Duodenal mucosa (tissue), 2 donors: ENCODE data around the gene AKIP1.
"Not testable (repeated sequence)": the region's sequence is repeated elsewhere in the genome, so short reads cannot be mapped to it uniquely, and the experiment has no call there.

Experiments used
- H3K27ac ChIP-seq: one replicate; pipeline ENCODE4 v1.7.0; 2013; ENCODE audit warnings: low read depth, low read length
- H3K27me3 ChIP-seq, 2 donors: one replicate each; pipeline ENCODE4 v1.7.0; 2013; ENCODE audit warnings: low read length in 2 of 2, control low read depth in 1 of 2; ENCODE audit not compliant: insufficient read depth in 2 of 2, control insufficient read depth in 1 of 2
- H3K36me3 ChIP-seq, 2 donors: one replicate each; pipeline ENCODE4 v1.7.0; 2013; ENCODE audit warnings: low read length in 2 of 2, control low read depth in 1 of 2; ENCODE audit not compliant: insufficient read depth in 2 of 2, control insufficient read depth in 1 of 2
- H3K4me1 ChIP-seq, 2 donors: one replicate each; pipeline ENCODE4 v1.7.0; 2013; ENCODE audit warnings: low read length in 2 of 2, control low read depth in 1 of 2; ENCODE audit not compliant: insufficient read depth in 2 of 2, control insufficient read depth in 1 of 2
- H3K4me3 ChIP-seq, 2 donors: one replicate each; pipeline ENCODE4 v1.7.0; 2013; ENCODE audit warnings: low read length in 2 of 2, low read depth in 1 of 2
- H3K9ac ChIP-seq, 2 donors: one replicate each; pipeline ENCODE4 v1.7.0; 2013; ENCODE audit warnings: low read length in 2 of 2, low read depth in 1 of 2
- H3K9me3 ChIP-seq, 2 donors: one replicate each; pipeline ENCODE4 v1.7.0; 2013; ENCODE audit warnings: low read length in 2 of 2, control low read depth in 1 of 2; ENCODE audit not compliant: control insufficient read depth in 1 of 2

AKIP1 gene

DNA sequence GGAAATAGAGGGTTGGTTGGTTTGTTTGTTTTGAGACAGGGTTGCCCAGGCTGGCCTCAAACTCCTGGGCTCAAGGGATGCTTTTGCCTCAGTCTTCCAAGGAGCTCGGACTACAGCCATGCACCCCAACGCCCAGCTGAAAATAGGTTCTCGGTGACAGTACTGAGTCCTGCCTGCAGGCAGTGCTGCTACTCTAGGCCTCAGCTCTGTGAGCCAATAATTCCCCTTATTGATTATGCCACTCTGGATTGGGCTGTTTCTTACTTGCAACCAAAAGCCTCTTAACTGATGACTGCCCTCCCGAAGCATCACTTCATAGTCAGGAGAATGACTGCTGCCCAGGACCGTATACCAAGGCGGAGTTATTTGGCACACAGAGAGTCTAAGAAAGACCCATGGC lies 22.9 kb downstream of the AKIP1 start:
- no peak overlapping the region for H3K27ac ChIP-seq
- H3K36me3 ChIP-seq = no peaks in the 10 kb centered on the region
- no peaks in the 10 kb centered on the region for H3K4me1 ChIP-seq
- no peak overlapping the region for H3K9ac ChIP-seq
- H3K9me3 ChIP-seq = no peaks in the 10 kb centered on the region
- H3K27me3 ChIP-seq = no peaks in the 10 kb centered on the region
- H3K4me3 ChIP-seq = no peak overlapping the region

- no peaks in the 10 kb centered on the region for H3K36me3 ChIP-seq
- no peaks in the 10 kb centered on the region for H3K4me1 ChIP-seq
- H3K9me3 ChIP-seq = no peaks in the 10 kb centered on the region
- no peak overlapping the region for H3K4me3 ChIP-seq
- no peak overlapping the region for H3K9ac ChIP-seq
- no peak overlapping the region for H3K27ac ChIP-seq
- H3K27me3 ChIP-seq = no peaks in the 10 kb centered on the region
These were observed 23.9 kb downstream of the AKIP1 start for GRCh38 chr11:8934742-8935488.

DNA sequence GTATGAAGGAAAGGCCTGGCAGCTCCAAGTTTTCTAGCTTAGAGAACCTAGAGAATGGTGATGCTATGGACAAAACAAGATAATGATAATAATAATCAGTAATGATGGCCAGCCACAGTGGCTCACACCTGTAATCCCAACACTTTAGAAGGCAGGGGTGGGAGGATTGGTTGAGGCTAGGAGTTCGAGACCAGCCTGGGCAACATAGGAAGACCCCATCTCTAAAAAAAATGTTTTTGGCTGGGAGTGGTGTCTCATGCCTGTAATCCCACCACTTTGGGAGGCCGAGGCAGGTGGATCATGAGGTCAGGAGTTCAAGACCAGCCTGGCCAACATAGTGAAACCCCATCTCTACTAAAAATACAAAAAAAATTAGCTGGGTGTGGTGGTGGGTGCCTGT lies 24.8 kb downstream of the AKIP1 start:
- H3K36me3 ChIP-seq, H3K27me3 ChIP-seq, H3K27ac ChIP-seq, H3K4me3 ChIP-seq, H3K9me3 ChIP-seq, H3K9ac ChIP-seq, H3K4me1 ChIP-seq: not testable (repeated sequence)

- H3K9ac ChIP-seq = no peak overlapping the region
- no peaks in the 10 kb centered on the region for H3K27me3 ChIP-seq
- H3K36me3 ChIP-seq = no peaks in the 10 kb centered on the region
- no peaks in the 10 kb centered on the region for H3K4me1 ChIP-seq
- no peaks in the 10 kb centered on the region for H3K9me3 ChIP-seq
- no peak overlapping the region for H3K4me3 ChIP-seq
- no peak overlapping the region for H3K27ac ChIP-seq
These were observed 26.2 kb downstream of the AKIP1 start for GRCh38 chr11:8937159-8937558.

DNA sequence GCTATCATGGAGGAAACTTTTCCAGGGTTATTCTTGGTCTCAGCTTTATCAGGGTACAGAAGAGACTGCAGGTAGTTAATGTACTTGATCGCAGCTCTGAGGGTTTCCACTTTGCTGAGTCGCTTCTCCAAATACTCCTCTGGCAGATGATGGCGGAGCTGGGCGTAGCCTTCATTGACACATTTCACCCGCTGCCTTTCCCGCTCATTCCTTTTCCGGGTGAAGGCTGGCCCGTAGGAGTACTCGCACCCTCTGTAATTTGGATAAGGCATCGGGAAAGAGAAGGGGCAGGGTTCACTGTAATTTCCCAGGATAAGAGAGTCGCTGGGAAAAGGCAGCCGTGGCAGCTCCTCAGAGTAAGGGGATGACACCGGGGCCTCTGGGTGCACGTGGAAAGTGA lies 26.7 kb downstream of the AKIP1 start:
- no peaks in the 10 kb centered on the region for H3K9me3 ChIP-seq
- no peak overlapping the region for H3K27ac ChIP-seq
- no peaks in the 10 kb centered on the region for H3K4me1 ChIP-seq
- no peaks in the 10 kb centered on the region for H3K27me3 ChIP-seq
- no peak overlapping the region for H3K4me3 ChIP-seq
- H3K36me3 ChIP-seq = no peaks in the 10 kb centered on the region
- no peak overlapping the region for H3K9ac ChIP-seq

- Histone ChIP-seq H3K36me3 (no peaks in the 10 kb centered on the region), H3K27me3 (no peaks in the 10 kb centered on the region), H3K4me3 (no peak overlapping the region), H3K9ac (no peak overlapping the region), H3K9me3 (no peaks in the 10 kb centered on the region), H3K4me1 (no peaks in the 10 kb centered on the region), H3K27ac (no peak overlapping the region)
These were observed 30.5 kb downstream of the AKIP1 start for GRCh38 chr11:8941341-8942103.

DNA sequence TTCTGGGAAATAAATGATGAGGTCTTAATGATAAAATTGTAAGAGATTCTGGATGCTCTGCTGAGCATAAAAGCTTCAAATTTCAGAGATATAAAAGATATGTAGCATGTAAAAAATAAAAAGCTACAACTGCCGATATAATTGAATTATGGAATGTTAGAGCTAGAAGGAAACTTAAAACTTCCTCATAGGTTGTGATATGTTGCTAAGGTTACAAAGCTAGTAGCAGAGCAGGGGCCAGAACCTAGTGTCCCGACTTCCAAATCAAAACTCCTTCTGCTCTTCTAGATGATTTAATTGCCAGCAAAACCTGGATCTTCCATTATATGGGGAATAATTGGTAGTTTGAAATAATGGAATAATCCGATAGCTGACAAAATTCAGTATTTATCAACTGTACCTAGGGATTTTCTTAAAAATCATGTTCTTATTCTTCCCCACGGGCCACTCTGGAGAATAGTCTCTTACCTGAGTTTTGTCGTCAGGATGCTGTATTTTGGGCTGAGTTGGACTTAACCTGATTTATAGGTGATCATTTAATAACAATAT lies 31.6 kb downstream of the AKIP1 start, which contains the start of gene ASCL3:
TSS of gene ASCL3 (minus strand) at position 499 of the 549 bp plus-strand sequence. CDS start 4,855 bp downstream, outside the sequence.
- H3K4me3 ChIP-seq = no peak within 1 kb of the TSS
- no peaks in the 10 kb centered on the region for H3K4me1 ChIP-seq
- no peaks in the 10 kb centered on the region for H3K9me3 ChIP-seq
- H3K27me3 ChIP-seq = no peaks in the 10 kb centered on the region
- no peak within 1 kb of the TSS for H3K9ac ChIP-seq
- H3K27ac ChIP-seq = no peak within 1 kb of the TSS
- peaks cover 5 to 6% of the 10 kb centered on the region in 2 donors for H3K36me3 ChIP-seq

- Histone ChIP-seq H3K4me3 (no peak overlapping the region), H3K27ac (no peak overlapping the region), H3K36me3 (peaks cover 26 to 35% of the 10 kb centered on the region in 2 donors), H3K4me1 (no peaks in the 10 kb centered on the region), H3K9me3 (no peaks in the 10 kb centered on the region), H3K27me3 (no peaks in the 10 kb centered on the region), H3K9ac (no peak overlapping the region)
These were observed 36.4 kb downstream of the AKIP1 start for GRCh38 chr11:8947230-8947943.

DNA sequence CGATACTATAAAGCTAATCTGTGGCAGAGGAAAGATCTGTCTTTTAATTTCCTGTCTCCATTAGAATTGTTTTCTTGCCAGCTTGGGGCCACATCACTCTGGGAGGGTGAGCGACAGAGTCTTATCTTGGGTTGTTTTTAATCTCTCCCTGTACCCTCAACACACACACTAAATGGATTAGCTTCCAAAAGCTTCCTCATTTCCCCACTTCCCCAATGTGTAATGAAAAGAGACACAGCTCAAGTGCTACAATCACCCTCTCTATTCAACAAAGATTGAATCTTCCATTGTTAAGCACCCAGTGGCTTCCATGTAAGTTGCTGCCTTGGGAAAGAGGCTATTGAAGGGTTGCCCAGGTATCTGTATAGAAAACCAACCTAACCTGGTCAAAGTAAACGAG lies 37.9 kb downstream of the AKIP1 start:
- Histone ChIP-seq H3K9me3 (no peaks in the 10 kb centered on the region), H3K9ac (no peak overlapping the region), H3K4me1 (no peaks in the 10 kb centered on the region), H3K4me3 (no peak overlapping the region), H3K27me3 (no peaks in the 10 kb centered on the region), H3K36me3 (peaks cover 30 to 43% of the 10 kb centered on the region in 2 donors), H3K27ac (no peak overlapping the region)

GRCh38 chr11:8956860-8957259 lies 45.9 kb downstream of the AKIP1 start:
- no peak overlapping the region for H3K27ac ChIP-seq

More at GRCh38 chr11:8956860-8957259, 45.9 kb downstream of the AKIP1 start:
- Histone ChIP-seq H3K27me3 (no peaks in the 10 kb centered on the region), H3K9me3 (no peaks in the 10 kb centered on the region), H3K9ac (no peak overlapping the region), H3K4me3 (no peak overlapping the region), H3K36me3 (peaks cover 12 to 30% of the 10 kb centered on the region in 2 donors), H3K4me1 (peaks cover 12% of the 10 kb centered on the region in 2 donors)
